Heart left ventricle (tissue), 16 donors: Measurements from ENCODE around the gene WASL. TPM values are rescaled to one million over a fixed set of nuclear protein-coding genes. Genes with fewer than 3 reads are reported as not detected.

ENCODE experiments used
- ATAC-seq, 4 donors: fragments of 200-7000 bp; cut with Tn5 transposase; one replicate each; pipeline ENCODE4 v1.9.1; 2020 to 2022; ENCODE audit warnings: moderate library complexity in 4 of 4, mild to moderate bottlenecking in 3 of 4, moderate number of reproducible peaks in 1 of 4
- DNase-seq, 5 donors: peaks; one replicate each; pipeline ENCODE4 v3.0.0-alpha.2; 2020
- H3K27ac ChIP-seq, 12 donors: fragments of 200-600 bp; sonication (generic) in 4 of 12; one replicate each; pipeline versions ENCODE4 v1.5.0 to v1.8.0; 2016 to 2022; ENCODE audit warnings: mild to moderate bottlenecking in 2 of 12
- H3K27me3 ChIP-seq, 9 donors: fragments of 200-600 bp; sonication (generic) in 2 of 9; one replicate each; pipeline versions ENCODE4 v1.5.1 to v1.8.0; 2016 to 2022; ENCODE audit warnings: mild to moderate bottlenecking in 3 of 9
- H3K36me3 ChIP-seq, 9 donors: fragments of 200-600 bp; sonication (generic) in 2 of 9; one replicate each; pipeline versions ENCODE4 v1.5.0 to v1.8.0; 2018 to 2022; ENCODE audit warnings: mild to moderate bottlenecking in 2 of 9
- H3K4me1 ChIP-seq, 12 donors: fragments of 200-600 bp; sonication (generic) in 4 of 12; one replicate each; pipeline versions ENCODE4 v1.5.0 to v1.8.0; 2016 to 2022; ENCODE audit warnings: mild to moderate bottlenecking in 3 of 12
- H3K4me3 ChIP-seq, 12 donors: fragments of 200-600 bp; sonication (generic) in 4 of 12; one replicate each; pipeline versions ENCODE4 v1.5.0 to v1.8.0; 2017 to 2022; ENCODE audit warnings: mild to moderate bottlenecking in 9 of 12, moderate library complexity in 4 of 12
- H3K9me3 ChIP-seq, 12 donors: fragments of 200-600 bp; sonication (generic) in 4 of 12; one replicate each; pipeline versions ENCODE4 v1.5.0 to v1.8.0; 2016 to 2022; ENCODE audit warnings: mild to moderate bottlenecking in 1 of 12
- CTCF ChIP-seq, 12 donors: fragments of 200-600 bp; sonication (generic) in 4 of 12; IDR thresholded peaks; one replicate each; pipeline versions ENCODE4 v1.5.0 to v1.8.0; 2018 to 2022; ENCODE audit warnings: antibody characterized with exemption in 12 of 12, mild to moderate bottlenecking in 5 of 12
- POLR2A ChIP-seq, 2 donors: fragments of 450-650 bp; IDR thresholded peaks; one replicate each; pipeline ENCODE4 v1.6.1; 2017; ENCODE audit warnings: antibody characterized with exemption in 2 of 2, mild to moderate bottlenecking in 2 of 2, moderate library complexity in 2 of 2
- WGBS, 4 donors: extraction: QIAGEN DNeasy Blood & Tissue Kit in 2 of 4; methylation state at CpG; one replicate each; pipeline versions ENCODE4 v1.1.5 to v1.1.7; 2013 to 2018; 5-methylcytosine and 5-hydroxymethylcytosine counted together
- intact Hi-C, 10 donors: fragments of 100-400 bp; cut with DNase I; formaldehyde crosslinking; loops; one replicate each; pipeline versions ENCODE4 v1.11.1 to v1.14.2; 2022
- polyA plus RNA-seq, 2 donors: library from polyadenylated mRNA; stranded (reverse); fragments of 200-250 nt; gene quantifications; one replicate each; pipeline ENCODE4 v1.2.3, GENCODE V29; 2013
- total RNA-seq, 9 donors: library from RNA; depleted of rRNA in 2 of 9; stranded (reverse); fragments of >200 nt in 2 of 9; fragmentation: NEBNext Ultra II Directional in 3 of 9; extraction: Animal tissue kit (Norgen Biotek cat#: 25700) in 3 of 9; gene quantifications; one replicate each; pipeline versions ENCODE4 v1.1.0 to v1.2.4, GENCODE V29; 2016 to 2023
- donor health status: ischemic (EF 13 %, LVEDD 7.1; RV severe dilation, severe dysfunction).
- donor health status: healthy with polysubstance abuse.
- donor health status: DM: no; HTN: yes; CAD: no.
- donor health status: DM: no; HTN: no; CAD: no.
- donor health status: ischemic (EF 25% LVEDD 6.9; RV normal size, moderate dysfunction).
- donor health status: ischemic (EF 25% LVEDD 5.7; RV mildly dilated, moderate dysfunction).
- donor health status: healthy.
- donor health status: DM: yes; HTN: yes; CAD: no.
- donor health status: ischemic (EF 35%, LVEDD 5.7; RV mildly dilated, moderate dysfunction).
- donor health status: nonischemic (EF 11% LVEDD 7.7; RV severe dilation, severe dysfunction).
- donor health status: DM: yes; HTN: yes; CAD: no.
- donor health status: PGD.
- donor health status: ischemic (EF 29% LVEDD 5.4; RV normal size, mild dysfunction).
- donor health status: nonischemic (EF 23%, LVEDD 6.1; RV moderate dilation, normal function).

Gene WASL
- total and polyA plus RNA-seq, 11 donors, result 11.2 to 30.3 (median 23.3) TPM

- Histone ChIP-seq H3K4me1 (no peaks in the 10 kb centered on the region), H3K27me3 (no peaks in the 10 kb centered on the region), H3K4me3 (no peak overlapping the region), H3K36me3 (no peaks in the 10 kb centered on the region), H3K9me3 (no peaks in the 10 kb centered on the region), H3K27ac (no peak overlapping the region)
- no peak for TF ChIP-seq CTCF (IDR thresholded peaks at IDR 0.05)
- TF ChIP-seq POLR2A (IDR thresholded peaks at IDR 0.05), result no peak
- intact Hi-C loops, result no loop called here
- 94 to 96% (median 95%) methylated on average over 4 of the region's 4 CpGs for WGBS, 4 donors
- DNase-seq (no peak), ATAC-seq (no peak)
These were observed 40.5 kb upstream of the WASL start for GRCh38 chr7:123789206-123789784.

- Histone ChIP-seq H3K27ac (no peak overlapping the region), H3K4me1 (peaks cover 0 to 3% (median 0%) of the 10 kb centered on the region in 12 donors), H3K36me3 (no peaks in the 10 kb centered on the region), H3K4me3 (no peak overlapping the region), H3K9me3 (no peaks in the 10 kb centered on the region), H3K27me3 (no peaks in the 10 kb centered on the region)
- 83 to 91% (median 88%) methylated on average over 2 of the region's 2 CpGs for WGBS, 4 donors
- intact Hi-C loops, result no loop called here
- no peak for ATAC-seq
- DNase-seq, result no peak
- TF ChIP-seq POLR2A (IDR thresholded peaks at IDR 0.05) (no peak), CTCF (IDR thresholded peaks at IDR 0.05) (no peak)
These were observed 39.8 kb upstream of the WASL start for GRCh38 chr7:123788584-123788983.

GRCh38 chr7:123787220-123788007 lies 38.6 kb upstream of the WASL start:
- intact Hi-C loops, result no loop called here
- peaks cover 0 to 6% (median 0%) of the 10 kb centered on the region in 12 donors for H3K4me1 ChIP-seq
- no peak for ATAC-seq
- no peaks in the 10 kb centered on the region for H3K27me3 ChIP-seq
- H3K36me3 ChIP-seq, result no peaks in the 10 kb centered on the region
- no peak for DNase-seq
- WGBS, 4 donors, result 76 to 88% (median 81%) methylated on average over 3 of the region's 3 CpGs
- H3K9me3 ChIP-seq, result no peaks in the 10 kb centered on the region
- H3K4me3 ChIP-seq, result no peak overlapping the region
- no peak for TF ChIP-seq CTCF (IDR thresholded peaks at IDR 0.05)
- no peak for TF ChIP-seq POLR2A (IDR thresholded peaks at IDR 0.05)
- H3K27ac ChIP-seq, result no peak overlapping the region

- Histone ChIP-seq H3K4me1 (peaks cover 0 to 6% (median 0%) of the 10 kb centered on the region in 12 donors), H3K27me3 (no peaks in the 10 kb centered on the region), H3K4me3 (no peak overlapping the region), H3K27ac (peak overlapping the region in 5 of 12 donors; percentile 23 to 61 (median 33)), H3K36me3 (no peaks in the 10 kb centered on the region), H3K9me3 (no peaks in the 10 kb centered on the region)
- DNase-seq, result no peak
- ATAC-seq, result peak in 2 of 4 donors; percentile 85 to 89
- intact Hi-C loops, result no loop called here
- TF ChIP-seq CTCF (IDR thresholded peaks at IDR 0.05), result no peak
- no peak for TF ChIP-seq POLR2A (IDR thresholded peaks at IDR 0.05)
These were observed 35.5 kb upstream of the WASL start for GRCh38 chr7:123784263-123784662.
